GM21786 (cell line): ENCODE results near the gene RAMP3.
"Not testable (repeated sequence)": the region's sequence is repeated elsewhere in the genome, so short reads cannot be mapped to it uniquely, and the experiment has no call there.

Source experiments
- ATAC-seq: cut with Tn5 transposase; IDR thresholded peaks from one replicate; pipeline ENCODE4 v1.9.1; 2021; ENCODE audit not compliant: unreplicated experiment

RAMP3 gene

DNA sequence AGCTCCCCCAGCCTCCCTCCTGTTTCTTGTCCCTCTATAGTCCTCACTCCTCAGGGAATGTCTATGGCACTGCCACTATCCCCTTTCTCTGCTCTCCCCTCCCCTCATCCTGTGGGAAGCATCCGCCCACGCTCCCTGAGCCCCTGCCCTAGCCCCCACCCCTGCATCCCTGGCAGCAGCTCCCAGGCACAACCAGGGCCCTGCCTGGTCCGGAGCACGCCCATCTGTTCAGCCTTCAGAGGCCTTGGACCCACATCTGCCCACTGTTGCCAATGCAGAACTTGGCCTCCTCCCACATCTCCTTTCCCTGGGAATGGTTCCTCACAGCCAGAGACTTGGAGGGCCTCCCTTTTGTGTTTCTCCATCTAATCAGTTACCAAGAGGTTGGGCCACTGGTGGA is 25.7 kb upstream of the RAMP3 start:
- ATAC-seq: no peak

DNA sequence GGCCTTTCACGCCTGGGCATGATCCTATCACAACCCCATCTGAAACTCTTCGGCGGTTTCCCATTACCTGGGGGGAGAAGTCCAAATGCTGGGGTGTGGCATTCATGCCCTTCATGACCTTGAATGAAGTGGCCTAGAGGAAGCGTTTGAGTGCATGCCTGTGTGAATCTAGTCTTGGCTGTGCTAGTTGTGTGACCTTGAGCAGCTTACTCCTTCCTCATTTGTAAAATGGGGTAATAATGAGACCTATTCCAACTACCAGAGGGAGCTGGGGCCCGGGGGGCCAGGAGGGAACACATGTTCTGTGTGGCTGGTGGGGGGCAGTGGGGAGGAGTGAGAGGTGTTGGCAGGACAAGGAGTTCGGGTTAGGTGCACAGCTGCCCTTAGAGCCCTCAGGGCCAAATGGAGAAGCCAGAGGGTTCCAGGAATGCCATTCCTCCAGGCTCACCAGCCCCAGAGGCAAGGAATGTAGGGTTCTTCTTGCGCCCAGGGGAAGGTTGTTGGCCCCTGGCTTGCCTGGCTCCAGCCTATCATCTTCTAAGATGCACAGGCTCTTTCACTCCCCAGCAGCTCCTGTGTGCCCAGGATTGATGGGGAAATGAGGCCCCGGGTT is 24.8 kb upstream of the RAMP3 start:
- ATAC-seq: no peak

GRCh38 chr7:45133352-45133751 is 24.2 kb upstream of the RAMP3 start:
- no peak for ATAC-seq

DNA sequence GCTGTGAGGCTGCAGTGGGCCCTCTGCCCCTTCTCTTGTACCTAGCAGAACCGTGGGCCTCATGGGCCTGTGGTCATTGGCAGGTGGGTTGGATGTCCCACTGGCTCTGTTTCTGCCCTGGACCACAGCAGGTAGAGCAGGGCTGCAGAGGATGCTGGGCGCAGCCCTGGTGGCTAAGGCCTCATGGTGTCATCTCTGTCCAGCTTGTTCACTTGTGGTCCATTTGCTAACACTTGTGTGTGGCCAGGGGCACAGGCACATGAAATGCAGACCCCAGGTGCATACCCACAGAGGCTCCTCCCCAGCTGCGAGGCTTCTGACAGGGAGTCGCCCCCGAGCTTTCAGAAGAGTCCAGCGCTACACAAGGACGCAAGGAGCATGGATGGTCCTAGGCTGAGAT is 23.7 kb upstream of the RAMP3 start:
- no peak for ATAC-seq

- ATAC-seq: peak; percentile 45
Observed at GRCh38 chr7:45136106-45137060, 21.2 kb upstream of the RAMP3 start.

DNA sequence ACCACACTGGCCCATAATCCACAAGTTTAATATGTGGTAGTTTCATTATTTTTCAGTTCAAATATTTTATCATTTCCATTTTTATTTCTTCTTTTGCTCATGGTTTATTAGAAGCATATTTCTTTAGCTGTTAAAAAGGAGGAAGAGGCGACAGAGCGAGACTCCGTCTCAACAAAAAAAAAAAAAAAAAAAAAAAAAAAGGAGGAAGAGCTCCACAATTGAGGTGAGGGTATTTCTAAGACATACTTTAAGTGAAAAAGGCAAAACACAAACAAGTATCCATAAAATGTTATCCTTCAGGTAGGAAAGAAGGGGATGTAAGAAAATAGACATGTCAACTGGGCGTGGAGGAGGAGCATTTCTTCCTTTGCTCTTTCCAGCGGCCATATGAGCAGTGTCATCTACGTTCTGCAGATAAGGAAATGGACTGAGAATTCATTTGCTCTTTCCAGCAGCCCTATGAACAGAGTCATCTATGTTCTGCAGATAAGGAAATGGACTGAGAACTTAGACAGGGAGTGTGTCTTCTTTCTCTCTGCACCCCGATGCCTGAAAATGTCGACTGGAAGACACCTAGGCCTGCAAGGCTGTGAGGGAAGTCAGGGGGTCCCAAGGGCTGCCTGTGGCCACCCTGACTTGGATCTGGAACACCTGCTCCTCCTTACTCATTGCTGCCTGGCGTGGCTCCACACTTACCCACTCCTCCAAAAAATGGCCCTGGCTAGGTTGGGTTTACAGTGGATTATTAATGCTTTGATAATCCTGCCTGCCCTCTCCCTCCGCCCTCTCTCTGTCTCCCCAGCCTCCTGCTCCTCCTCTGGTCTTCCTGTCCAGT is 18.9 kb upstream of the RAMP3 start:
- no peak for ATAC-seq

- ATAC-seq: no peak
Observed at GRCh38 chr7:45140827-45141226, 16.8 kb upstream of the RAMP3 start.

DNA sequence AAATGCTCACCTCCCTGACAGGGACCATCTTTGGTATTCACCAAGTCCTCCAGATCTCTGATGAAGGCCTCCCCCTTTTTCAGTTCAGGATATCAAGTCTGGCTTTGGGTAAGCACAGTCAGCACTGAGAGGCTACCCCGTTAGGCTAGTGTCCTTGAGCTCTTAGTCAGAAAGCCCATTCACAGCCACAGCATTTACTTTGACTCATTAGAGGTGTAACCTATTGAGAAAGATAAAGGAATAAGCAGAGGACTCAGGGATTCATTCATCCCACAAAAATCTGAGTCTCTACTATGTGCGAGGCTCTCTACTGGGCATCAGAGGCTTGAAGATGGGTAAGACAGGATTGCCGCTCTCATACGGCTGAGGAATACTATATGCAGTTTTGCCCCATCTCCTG is 14.0 kb upstream of the RAMP3 start:
- no peak for ATAC-seq

DNA sequence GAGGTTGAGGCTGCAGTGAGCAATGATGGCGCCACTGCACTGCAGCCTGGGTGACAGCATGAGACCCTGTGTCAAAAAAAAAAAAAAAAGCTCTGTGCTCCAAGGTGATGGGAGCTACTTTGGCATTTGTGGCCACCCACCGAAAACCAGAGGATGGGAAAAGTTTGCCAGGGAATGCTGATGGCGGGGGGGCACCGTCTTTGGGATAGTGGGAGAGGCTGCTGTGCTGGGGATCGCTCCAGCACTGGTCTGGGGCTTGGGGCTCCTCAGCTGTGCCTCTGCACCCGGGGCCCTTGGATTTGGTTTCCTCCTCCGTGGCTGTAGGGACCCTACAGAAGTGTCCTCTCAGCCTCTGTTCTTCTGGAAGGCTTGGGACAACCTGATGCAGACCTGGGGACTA is 11.7 kb upstream of the RAMP3 start:
- ATAC-seq: no peak

DNA sequence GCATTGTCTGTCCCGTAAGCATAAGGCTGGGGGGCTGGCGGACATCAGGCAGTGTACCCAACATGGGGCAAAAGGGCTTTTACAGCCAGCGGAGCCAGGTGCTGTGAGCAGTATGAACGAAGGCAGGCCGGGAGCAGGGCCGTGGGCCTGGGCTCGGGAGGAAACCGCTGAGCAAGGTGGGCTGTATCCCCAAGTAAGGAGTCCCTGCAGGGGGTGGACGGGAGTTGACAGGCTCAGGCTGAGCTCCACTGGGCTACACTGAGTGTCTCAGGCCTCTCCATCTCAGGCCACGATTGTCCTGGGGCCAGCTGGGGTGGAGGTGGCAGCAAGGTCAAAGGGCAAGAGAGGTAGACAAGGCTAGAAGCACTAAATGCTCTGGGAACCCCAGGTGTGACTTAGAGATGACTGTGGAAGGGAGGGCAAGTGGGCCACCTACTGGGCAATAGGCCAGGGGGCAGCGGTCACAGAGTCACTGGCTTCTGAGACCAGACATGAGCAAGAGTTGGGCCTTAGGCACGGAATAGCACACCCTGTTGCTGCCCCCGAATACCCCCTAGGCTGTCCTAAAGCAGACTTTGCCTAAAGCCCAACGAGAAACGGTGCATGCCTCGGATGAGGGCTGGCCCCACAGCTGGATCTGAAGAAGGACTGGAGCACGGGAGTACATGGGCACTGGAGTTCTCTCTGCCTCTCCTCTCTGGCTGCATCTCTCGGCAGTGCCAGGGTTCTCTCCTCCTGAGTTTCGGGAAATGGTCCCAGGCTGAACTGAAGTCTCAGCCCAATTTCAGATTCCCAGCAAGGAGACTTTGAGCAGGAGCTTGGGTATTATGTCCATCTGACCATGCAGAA is 10.8 kb upstream of the RAMP3 start:
- no peak for ATAC-seq

- ATAC-seq: no peak
Observed at GRCh38 chr7:45147858-45148652, 9.5 kb upstream of the RAMP3 start.

DNA sequence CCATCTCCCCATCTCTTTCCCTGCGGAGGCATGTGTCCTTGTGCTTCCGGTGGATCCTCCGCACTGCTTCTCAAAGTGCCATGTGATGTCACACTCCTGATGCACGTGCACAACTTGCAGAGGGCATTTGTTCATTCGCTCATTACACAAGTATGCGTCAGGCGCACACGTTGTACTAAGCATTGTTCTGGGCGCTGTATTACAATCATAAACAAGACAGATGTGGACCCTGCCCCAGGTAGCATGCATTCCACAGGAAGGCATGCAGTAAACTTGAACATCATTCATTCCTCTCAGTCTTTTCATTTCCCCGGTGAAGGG is 9.0 kb upstream of the RAMP3 start:
- no peak for ATAC-seq

GRCh38 chr7:45149606-45150005 is 8.0 kb upstream of the RAMP3 start:
- ATAC-seq: no peak

- no peak for ATAC-seq
Observed at GRCh38 chr7:45150199-45150598, 7.4 kb upstream of the RAMP3 start.

DNA sequence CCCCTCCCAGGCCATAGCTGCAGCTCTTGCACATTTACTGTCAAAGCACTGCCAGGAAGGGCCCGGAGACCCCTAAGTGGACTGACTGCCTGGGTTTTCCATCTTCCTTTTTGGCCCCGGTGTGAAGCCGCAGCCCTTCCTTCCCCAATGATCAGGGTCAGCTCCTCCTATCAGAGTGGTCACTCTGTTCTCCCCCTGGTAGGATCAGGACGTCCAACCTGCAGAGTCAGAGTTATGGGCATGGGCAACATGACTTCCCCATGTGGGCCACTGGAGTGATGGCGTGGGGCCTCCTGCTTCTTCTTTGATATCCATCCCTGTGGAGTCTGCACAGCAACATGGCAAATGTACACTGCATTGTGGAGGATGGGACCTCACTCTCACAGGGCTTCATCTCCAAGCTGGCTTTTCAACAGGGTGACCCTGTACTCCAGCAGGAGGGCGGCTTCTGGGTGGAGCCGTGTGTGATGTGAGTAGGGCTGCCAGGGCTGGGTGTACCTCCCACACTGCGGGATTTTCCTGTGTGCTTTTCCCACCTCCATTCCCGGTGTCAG is 6.4 kb upstream of the RAMP3 start:
- ATAC-seq: no peak

DNA sequence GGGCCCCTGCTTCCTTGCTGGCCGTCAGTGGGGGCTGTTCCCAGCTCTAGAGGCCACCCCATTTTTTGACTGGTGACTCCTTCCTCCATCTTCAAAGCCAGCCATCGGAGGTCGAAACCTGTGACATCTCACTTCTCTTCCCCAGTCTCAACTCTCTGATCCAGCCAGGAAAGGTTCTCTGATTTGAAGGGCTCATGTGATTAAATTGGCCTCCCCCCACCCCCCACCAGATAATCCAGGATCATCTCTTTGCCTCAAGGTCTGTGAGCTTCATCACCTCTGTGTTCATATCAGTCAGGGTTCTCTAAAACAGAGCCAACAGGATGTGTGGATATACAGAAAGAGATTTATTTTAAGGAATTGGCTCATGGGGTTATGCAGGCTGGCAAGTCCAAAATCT is 5.6 kb upstream of the RAMP3 start:
- no peak for ATAC-seq

GRCh38 chr7:45153233-45153632 is 4.4 kb upstream of the RAMP3 start:
- ATAC-seq: no peak

DNA sequence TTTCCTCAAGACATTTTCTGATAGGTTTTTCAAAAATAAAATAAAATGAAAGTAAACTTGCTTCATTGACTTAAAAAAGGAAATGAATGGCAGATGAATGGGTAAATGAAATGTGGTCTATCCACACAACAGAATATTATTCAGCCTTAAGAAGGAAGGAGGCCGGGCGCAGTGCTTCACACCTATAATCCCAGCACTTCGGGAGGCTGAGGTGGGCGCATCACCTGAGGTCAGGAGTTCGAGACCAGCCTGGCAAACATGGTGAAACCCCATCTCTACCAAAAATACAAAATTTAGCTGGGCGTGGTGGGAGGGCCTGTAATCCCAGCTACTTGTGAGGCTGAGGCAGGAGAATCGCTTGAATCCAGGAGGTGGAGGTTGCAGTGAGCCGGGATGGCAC is 3.7 kb upstream of the RAMP3 start:
- not testable (repeated sequence) for ATAC-seq

DNA sequence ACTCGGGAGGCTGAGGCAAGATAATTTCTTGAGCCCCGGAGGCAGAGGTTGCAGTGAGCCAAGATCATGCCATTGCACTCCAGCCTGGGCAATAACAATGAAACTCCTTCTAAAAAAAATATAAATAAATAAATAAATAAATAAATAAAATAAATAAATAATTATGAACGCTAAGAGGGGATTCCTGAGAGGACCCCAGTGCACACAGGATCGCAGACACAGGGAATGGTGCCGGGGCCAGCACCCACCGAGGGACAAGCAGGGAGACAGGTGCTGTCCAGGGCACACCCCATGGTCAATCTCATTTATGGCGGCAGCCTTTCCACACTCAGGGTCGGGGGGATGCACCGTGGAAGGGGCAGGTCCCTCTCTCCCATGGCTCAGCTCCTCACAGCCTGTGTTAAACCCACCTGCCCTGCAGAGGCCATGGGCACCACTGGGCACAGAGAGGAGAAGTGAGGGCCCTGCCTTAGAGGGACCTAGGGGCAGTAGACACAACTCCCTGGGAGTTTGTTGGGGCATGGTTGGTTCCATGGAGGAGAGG is 2.2 kb upstream of the RAMP3 start:
- no peak for ATAC-seq
